ENCODE results near the gene KAT8.

GRCh38 chr16:31106509-31107464 lies 10.7 kb upstream of the KAT8 start:
- no peak for TF ChIP-seq CTCF (IDR thresholded peaks at IDR 0.05)
- TF ChIP-seq POLR2A (IDR thresholded peaks at IDR 0.05), result no peak
